ENCODE results near the gene KDM6B. TPM values are rescaled to one million over a fixed set of nuclear protein-coding genes. Genes with fewer than 3 reads are reported as not detected.
A peak's percentile ranks its signal among the peaks of the same experiment; 100 is the strongest.

KDM6B gene
- total and polyA plus RNA-seq, 9 of the 15 experiments (the other 6 are each of a cell fraction or from before 2014, with no cell fraction given), result 0.01 to 22.9 (median 2.2) TPM

- TF ChIP-seq TBL1XR1 (IDR thresholded peaks at IDR 0.05; ENCODE audit: low read length in 2 of 2) (0 out of 4 replicates have a peak, but pooled peaks of 1 of the 2 experiments have one; percentile 53), HINFP (tag; conservative IDR thresholded peaks at IDR 0.05; ENCODE audit: low read depth) (peak; percentile 59), LCOR (CRISPR knock-in tag; IDR thresholded peaks at IDR 0.05) (0 out of 2 replicates have a peak, but pooled peaks have one; percentile 49), L3MBTL2 (IDR thresholded peaks at IDR 0.05) (peak; percentile 58; the same call in 1 of the 2 replicates), RERE (CRISPR knock-in tag; IDR thresholded peaks at IDR 0.05; ENCODE audit: borderline replicate concordance) (no peak), GTF2E2 (tag; IDR thresholded peaks at IDR 0.05) (peak; percentile 86; the same call in 1 of the 2 replicates), SAP30 (IDR thresholded peaks at IDR 0.05; ENCODE audit: borderline replicate concordance, insufficient read depth, low read depth, low read length, poor library complexity, severe bottlenecking) (peak; percentile 93), MTF1 (CRISPR knock-in tag; IDR thresholded peaks at IDR 0.05; ENCODE audit: borderline replicate concordance) (no peak), CREM (IDR thresholded peaks at IDR 0.05; ENCODE audit: low read depth) (peak; percentile 26; the same call in 1 of the 2 replicates), KAT8 (IDR thresholded peaks at IDR 0.05; ENCODE audit: low read depth) (no peak), TAF7 (tag; IDR thresholded peaks at IDR 0.05) (no peak), SIN3A (IDR thresholded peaks at IDR 0.05; ENCODE audit: borderline replicate concordance in 2 of 2, control insufficient read depth in 1 of 2, low read depth in 2 of 2, low read length in 2 of 2) (peak; percentile 88 to 89; a peak in 2 of 4 replicates), ZNF699 (CRISPR knock-in tag; IDR thresholded peaks at IDR 0.05; ENCODE audit: insufficient replicate concordance) (no peak), ZBTB5 (IDR thresholded peaks at IDR 0.05) (no peak), HMGXB4 (CRISPR knock-in tag; IDR thresholded peaks at IDR 0.05) (no peak)
Measured at GRCh38 chr17:7857713-7858521, 23.9 kb downstream of the KDM6B start, which contains the start of gene CYB5D1 (continued).

All from K562 (cell line).